ENCODE data around the gene INPP5F. TPM values are rescaled to one million over a fixed set of nuclear protein-coding genes. Genes with fewer than 3 reads are reported as not detected.

Gene INPP5F
- polyA plus RNA-seq, 1 experiment, result 22.3 TPM

- TF ChIP-seq, protein P1, sequence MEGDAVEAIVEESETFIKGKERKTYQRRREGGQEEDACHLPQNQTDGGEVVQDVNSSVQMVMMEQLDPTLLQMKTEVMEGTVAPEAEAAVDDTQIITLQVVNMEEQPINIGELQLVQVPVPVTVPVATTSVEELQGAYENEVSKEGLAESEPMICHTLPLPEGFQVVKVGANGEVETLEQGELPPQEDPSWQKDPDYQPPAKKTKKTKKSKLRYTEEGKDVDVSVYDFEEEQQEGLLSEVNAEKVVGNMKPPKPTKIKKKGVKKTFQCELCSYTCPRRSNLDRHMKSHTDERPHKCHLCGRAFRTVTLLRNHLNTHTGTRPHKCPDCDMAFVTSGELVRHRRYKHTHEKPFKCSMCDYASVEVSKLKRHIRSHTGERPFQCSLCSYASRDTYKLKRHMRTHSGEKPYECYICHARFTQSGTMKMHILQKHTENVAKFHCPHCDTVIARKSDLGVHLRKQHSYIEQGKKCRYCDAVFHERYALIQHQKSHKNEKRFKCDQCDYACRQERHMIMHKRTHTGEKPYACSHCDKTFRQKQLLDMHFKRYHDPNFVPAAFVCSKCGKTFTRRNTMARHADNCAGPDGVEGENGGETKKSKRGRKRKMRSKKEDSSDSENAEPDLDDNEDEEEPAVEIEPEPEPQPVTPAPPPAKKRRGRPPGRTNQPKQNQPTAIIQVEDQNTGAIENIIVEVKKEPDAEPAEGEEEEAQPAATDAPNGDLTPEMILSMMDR (IDR thresholded peaks at IDR 0.05; ENCODE audit: low read depth, low read length), result no peak
- ChIA-PET POLR2A (no interaction called here), CTCF (interaction anchor here (0.5 to 1.7 kb wide), 2 partner anchors 34 to 102 kb away, joined by 5 to 7 read pairs; no protein-coding TSS in a partner anchor)
- no peak overlapping the region for H3K4me3 ChIP-seq (ENCODE audit: low read depth, low read length)
- no peaks in the 10 kb centered on the region for H3K9me3 ChIP-seq (ENCODE audit: control insufficient read depth, insufficient read depth, low read length)
- no peak for DNase-seq (ENCODE audit: low read depth, low spot score)
- no peaks in the 10 kb centered on the region for H3K27me3 ChIP-seq (ENCODE audit: control insufficient read depth, insufficient read depth, low read length)
- H3K27ac ChIP-seq (ENCODE audit: low read depth, low read length), result no peak overlapping the region
Measured at GRCh38 chr10:119852822-119853221, 127.0 kb downstream of the INPP5F start.

DNA sequence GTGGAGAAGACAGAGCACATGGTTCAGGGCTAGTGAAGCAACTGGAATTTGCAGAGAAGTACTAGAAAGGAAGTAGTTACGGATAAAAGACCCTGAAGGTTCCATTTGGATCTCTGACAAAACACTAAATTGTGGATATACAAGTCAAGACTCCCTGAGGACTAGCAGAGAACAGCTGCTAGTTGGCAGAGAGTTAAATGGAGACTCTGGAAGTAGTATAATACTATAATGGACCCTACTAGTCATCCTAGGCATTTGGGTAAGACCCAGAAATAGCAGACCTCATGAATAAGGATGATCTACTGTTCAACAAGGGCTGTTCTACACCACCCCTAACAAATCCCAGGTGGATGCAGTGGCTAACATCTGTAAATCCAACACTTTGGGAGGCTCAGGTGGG is 127.7 kb downstream of the INPP5F start:
- no peak overlapping the region for H3K27ac ChIP-seq (ENCODE audit: low read depth, low read length)
- no peak for DNase-seq (ENCODE audit: low read depth, low spot score)
- TF ChIP-seq, protein P1 (IDR thresholded peaks at IDR 0.05; ENCODE audit: low read depth, low read length), result no peak
- no peak overlapping the region for H3K4me3 ChIP-seq (ENCODE audit: low read depth, low read length)
- no peaks in the 10 kb centered on the region for H3K27me3 ChIP-seq (ENCODE audit: control insufficient read depth, insufficient read depth, low read length)
- POLR2A ChIA-PET, result no interaction called here
- no peaks in the 10 kb centered on the region for H3K9me3 ChIP-seq (ENCODE audit: control insufficient read depth, insufficient read depth, low read length)
- CTCF ChIA-PET, result interaction anchor here (1.7 kb wide), 1 partner anchor 103 kb away, joined by 7 read pairs; no protein-coding TSS in a partner anchor

DNA sequence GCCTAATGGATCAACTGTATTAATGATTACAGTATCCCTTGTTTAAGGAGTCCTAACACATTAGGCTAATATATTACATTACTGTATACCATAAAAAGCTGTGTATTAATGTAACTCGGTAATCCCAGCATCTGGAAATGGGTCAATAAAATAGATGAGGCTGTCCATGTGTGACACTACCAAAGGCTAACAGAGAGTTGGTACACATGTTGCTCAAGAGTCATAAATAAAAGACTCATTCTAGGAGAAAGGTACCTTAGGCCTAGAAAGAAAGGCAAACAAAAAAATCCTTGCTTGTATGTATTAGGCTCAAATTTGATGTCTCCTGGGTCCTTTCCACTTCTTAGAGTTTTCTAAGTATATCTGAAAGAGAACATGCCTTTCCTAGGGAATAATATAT is 132.2 kb downstream of the INPP5F start:
- TF ChIP-seq, protein P1 (IDR thresholded peaks at IDR 0.05; ENCODE audit: low read depth, low read length), result no peak
- H3K9me3 ChIP-seq (ENCODE audit: control insufficient read depth, insufficient read depth, low read length), result no peaks in the 10 kb centered on the region
- DNase-seq (ENCODE audit: low read depth, low spot score), result no peak
- no peak overlapping the region for H3K4me3 ChIP-seq (ENCODE audit: low read depth, low read length)
- no peaks in the 10 kb centered on the region for H3K27me3 ChIP-seq (ENCODE audit: control insufficient read depth, insufficient read depth, low read length)
- POLR2A ChIA-PET, result interaction anchor here (0.7 kb wide), 1 partner anchor 63 kb away, joined by 3 read pairs; no protein-coding TSS in a partner anchor
- CTCF ChIA-PET, result interaction anchor here (0.6 to 11.6 kb wide), 13 partner anchors 10 to 652 kb away, joined by 3 to 359 read pairs (median 16); partner anchors contain the start of genes INPP5F and MCMBP
- no peak overlapping the region for H3K27ac ChIP-seq (ENCODE audit: low read depth, low read length)

DNA sequence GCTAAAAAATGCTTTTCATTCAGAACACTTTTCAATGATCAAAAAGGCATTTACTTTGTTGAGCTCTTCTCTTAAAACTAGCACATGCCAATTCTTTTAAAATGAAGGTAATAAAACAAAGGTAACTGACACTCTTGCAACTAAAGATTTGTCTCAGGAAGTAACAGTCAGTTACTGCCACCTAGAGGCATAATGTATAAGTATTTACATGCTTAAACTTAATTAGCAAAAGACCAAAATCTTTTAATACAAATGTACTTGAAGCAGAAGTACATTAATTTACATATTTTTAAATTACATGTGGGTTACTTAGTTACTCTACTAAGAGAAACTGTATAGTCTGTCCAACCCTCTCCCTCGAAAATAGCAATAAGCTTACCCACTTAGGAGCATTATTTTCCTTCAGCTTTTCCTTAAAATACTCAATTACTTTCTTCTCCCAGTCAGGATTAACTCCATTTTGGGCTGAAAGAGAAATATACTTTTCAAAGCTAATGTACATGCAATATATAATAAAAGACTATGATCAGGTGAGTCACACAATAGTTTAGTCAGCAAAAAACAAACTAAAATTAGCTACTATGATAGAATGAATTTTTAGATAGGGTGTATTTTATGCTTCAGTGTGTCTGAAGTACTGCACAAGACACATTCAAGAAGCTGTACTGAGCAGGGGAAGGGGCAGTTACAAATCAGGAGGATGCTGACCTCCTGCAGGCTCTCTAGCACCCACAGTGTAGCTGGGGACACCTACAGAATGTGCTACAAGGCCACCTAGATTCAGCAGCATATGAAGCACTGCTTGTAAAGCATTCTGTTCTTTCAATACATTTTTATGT is 133.8 kb downstream of the INPP5F start:
- Histone ChIP-seq H3K27ac (ENCODE audit: low read depth, low read length) (no peak overlapping the region), H3K27me3 (ENCODE audit: control insufficient read depth, insufficient read depth, low read length) (no peaks in the 10 kb centered on the region), H3K4me3 (ENCODE audit: low read depth, low read length) (no peak overlapping the region), H3K9me3 (ENCODE audit: control insufficient read depth, insufficient read depth, low read length) (no peaks in the 10 kb centered on the region)
- no peak for DNase-seq (ENCODE audit: low read depth, low spot score)
- TF ChIP-seq, protein P1 (IDR thresholded peaks at IDR 0.05; ENCODE audit: low read depth, low read length), result peak; percentile 56
- CTCF ChIA-PET, result interaction anchor here (0.5 to 11.6 kb wide), 65 partner anchors 8 to 382 kb away, joined by 3 to 359 read pairs (median 5); partner anchors contain the start of genes INPP5F and MCMBP
- POLR2A ChIA-PET, result no interaction called here

All from AG04450 (cell line).